CD4-positive, alpha-beta T cell treated with Interferon gamma for 1 hour (primary cell): ENCODE results near the gene KPTN.
A peak's percentile ranks its signal among the peaks of the same experiment; 100 is the strongest.

Source experiments
- DNase-seq: peaks from one replicate; pipeline ENCODE4 v3.0.0-alpha.2; 2020

The KPTN gene

GRCh38 chr19:47464675-47465419 is 19.2 kb downstream of the KPTN start:
- no peak for DNase-seq

DNA sequence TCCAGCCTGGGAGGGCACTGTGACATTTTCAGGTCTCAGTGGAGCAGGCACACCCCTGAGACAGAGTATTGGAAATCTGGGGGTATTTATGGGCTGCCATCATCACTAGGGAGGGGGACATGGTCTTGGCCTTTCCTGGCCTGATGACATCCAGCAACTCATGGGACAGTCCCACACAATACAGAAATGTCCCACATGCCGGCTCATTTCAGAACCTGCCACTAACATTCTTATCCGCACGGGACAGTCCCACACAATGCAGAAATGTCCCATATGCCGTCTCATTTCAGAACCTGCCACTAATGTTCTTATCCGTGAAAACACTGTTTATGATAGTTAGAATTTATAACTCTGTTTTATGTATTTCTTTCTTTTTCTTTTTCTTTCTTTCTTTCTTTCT is 22.1 kb downstream of the KPTN start:
- DNase-seq: no peak

- DNase-seq: no peak
These were observed 24.5 kb downstream of the KPTN start for GRCh38 chr19:47459477-47459876.

DNA sequence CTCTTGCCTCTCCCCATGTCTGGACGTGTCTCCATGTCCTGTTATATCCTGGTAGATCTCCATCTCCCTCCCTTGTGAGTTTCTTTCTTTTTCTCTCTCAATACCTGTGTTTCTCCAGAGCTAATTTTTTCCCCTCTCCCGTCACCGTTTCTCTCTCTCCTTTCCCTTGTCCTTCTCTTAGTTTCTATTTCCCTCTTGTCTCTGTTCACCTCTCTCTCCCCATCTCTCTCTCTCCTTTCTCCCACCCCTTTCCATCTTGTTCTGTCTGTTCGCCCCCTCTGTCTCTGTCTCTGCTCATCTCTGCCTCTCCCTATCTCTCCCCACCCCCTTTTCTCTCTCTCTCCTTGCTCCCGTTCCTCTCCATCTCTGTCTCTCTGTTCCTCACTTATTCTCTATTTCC is 25.3 kb downstream of the KPTN start:
- DNase-seq: no peak

- DNase-seq: no peak
These were observed 27.1 kb downstream of the KPTN start for GRCh38 chr19:47456721-47457474.

DNA sequence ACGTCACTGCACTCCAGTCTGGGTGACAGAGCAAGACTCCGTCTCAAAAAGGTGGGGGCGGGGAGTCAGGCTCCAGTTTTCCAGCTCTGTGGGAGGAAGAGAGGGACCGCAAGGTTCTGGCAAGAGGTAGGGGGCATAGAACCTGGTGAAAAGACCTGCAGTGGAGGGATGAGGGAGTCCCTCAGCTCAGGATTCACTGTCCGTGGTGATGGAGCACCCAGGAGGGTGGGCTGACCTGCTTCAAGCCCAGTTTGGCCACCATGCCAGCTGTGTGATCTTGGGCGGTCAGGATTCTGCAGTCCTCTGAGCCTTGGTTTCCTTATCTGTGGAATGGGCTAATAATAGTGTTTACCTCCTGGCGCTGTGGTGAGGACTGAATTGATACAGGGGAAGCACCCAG is 33.5 kb downstream of the KPTN start:
- DNase-seq: no peak

DNA sequence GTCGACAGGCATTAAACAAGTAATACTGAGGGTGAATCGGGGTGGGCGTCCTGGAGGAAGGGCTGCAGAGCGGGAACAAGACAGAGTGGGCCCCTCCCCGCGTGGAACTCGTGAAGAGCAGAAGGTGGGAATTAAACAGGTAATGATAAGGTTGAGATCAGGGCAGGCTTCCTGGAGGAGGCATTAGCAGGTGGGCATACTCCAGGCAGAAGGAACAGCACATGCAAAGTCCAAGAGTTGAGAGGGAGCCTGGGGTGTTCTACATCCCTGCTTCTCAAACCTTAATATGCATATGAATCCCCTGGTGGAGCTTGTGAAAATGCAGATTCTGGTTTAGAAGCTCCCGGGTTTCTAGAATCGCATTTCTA is 35.7 kb downstream of the KPTN start:
- DNase-seq: no peak

GRCh38 chr19:47447470-47448359 is 36.3 kb downstream of the KPTN start:
- peak; percentile 51 for DNase-seq

DNA sequence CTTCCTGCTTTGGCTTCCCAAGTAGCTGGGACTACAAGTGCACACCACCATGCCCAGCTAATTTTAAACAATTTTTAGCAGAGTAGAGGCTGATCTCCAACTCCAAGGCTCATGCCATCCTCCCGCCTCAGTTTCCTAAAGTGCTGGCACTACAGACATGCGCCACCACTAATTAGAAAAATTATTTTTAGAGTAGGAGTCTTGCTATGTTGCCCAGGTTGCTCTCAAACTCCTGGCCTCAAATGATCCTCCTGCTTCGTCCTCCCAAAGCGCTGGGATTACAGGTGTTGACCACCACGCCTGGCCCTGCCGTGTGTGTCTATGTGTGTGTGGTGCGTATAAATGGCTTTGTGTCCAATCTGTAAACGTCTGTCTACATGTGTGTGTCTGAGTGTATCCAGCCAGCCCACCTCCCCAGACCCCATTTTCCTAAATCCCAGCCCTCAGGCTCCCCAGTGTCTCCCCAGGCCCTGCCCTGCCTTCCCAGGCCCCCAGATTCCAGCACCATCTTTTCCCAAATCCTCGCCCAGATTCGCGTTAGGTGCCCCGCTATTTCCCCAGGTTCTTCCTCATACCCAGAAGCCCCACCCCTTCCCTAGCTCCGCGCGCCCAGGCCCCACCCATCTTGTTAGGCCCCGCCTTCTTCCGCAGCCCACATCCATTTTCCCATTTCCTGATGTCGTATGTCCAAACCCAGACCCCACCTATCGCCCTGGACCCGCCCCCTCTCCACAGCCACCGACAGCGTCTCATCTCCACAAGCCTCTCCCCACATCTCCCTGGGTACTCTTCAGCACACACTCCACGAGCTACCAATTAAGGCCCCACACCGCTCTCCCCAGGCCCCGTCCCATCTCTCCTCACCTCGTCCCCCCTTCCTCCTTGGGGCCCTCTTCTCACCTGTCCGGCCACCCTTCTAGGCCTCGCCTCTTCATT is 37.2 kb downstream of the KPTN start:
- DNase-seq: peak; percentile 17

- peak; percentile 72 for DNase-seq
These were observed 38.0 kb downstream of the KPTN start for GRCh38 chr19:47445937-47446402.

DNA sequence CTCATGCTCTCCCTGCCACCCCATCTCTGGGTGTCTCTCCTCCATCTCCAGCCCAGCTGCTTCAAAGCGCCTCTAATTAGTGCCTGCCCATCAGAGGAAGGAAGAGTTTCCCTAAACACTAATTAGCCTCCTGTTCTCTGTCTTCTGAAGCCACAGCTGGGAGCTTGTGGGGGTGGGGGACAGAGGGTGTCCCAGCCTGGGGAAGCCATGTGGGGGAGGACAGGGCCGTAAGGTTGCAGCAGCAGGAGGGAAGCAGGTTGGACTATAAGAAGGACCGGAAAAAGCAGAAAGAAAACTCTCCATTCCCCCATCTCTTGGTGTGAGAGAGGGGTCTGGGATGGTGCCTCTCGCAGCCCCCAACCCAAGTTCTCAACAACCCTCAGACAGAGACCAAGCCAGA is 38.5 kb downstream of the KPTN start:
- DNase-seq: no peak

GRCh38 chr19:47444388-47444821 is 39.6 kb downstream of the KPTN start:
- DNase-seq: peak; percentile 10

GRCh38 chr19:47443331-47443730 is 40.7 kb downstream of the KPTN start:
- DNase-seq: no peak

- DNase-seq: no peak
These were observed 45.2 kb downstream of the KPTN start for GRCh38 chr19:47438793-47439220.

DNA sequence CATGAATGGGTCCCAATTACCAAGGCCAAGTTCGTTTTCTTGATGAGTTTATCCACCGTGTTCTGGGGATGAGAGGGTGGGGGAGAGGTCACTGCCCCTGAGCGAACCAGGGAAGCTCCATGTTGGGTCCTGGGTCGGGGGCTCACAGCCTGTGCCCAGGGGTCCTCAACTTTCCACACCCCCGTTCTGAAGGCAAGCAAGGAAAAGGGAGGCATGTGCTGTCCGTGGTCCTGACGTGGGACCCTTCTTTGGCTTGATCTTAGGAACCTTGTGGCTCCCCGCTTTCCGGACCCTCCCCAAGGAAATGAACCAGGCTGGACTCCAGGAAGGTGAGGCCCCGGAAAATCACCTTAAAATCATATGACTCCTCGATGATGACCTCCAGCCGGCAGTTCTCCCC is 46.5 kb downstream of the KPTN start:
- no peak for DNase-seq

DNA sequence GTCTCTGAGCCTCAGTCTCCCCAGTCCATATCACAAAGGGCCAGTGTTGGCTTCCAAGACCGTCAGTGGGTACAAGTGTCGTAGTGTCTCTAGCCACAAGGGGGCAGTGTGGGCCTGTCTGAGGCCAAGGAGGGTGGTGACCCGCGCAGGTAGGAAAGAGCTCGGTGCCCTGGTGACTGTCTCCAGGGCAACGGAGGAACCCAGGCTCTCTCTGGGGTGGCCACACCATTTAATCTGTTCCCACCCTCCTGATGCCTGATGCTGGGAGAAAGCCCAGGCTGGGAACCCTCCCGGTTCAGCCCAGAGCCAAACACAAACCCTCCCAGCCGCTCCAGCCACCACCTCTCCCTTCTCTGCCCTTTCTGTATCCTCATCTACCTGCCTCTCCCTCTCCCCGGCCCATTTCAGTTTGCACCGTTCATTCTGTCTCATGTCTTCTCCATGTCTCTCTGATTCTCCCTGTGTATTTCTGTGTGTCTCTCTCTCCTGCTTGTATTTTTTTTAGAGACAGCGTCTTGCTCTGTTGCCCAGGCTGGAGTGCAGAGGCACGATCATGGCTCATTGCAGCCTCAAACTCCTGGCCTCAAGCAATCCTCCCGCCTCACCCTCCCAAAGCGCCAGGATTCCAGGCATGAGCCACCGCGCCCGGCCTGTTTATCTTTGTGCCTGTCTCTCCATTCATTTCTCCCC is 47.2 kb downstream of the KPTN start:
- DNase-seq: peak; percentile 73

- no peak for DNase-seq
These were observed 48.1 kb downstream of the KPTN start for GRCh38 chr19:47435883-47436417.

DNA sequence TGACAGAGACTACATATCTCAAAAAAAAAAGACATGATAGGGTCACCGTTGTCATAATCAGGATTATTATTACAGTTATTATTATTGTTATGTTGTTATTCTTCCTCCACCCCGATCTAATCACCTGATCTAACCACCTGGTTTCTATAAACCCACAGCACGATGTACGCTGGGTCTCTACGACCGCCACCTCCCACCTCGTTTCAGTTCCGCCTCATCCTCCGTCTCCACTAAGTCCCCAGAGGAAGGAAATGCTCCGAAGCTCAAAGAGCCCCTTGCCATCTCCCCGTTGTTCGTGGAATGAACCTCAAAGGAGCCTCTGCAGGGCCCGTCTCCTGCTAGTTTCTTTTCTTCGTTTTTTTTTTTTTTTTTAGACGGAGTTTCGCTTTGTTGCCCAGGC is 48.8 kb downstream of the KPTN start:
- no peak for DNase-seq

DNA sequence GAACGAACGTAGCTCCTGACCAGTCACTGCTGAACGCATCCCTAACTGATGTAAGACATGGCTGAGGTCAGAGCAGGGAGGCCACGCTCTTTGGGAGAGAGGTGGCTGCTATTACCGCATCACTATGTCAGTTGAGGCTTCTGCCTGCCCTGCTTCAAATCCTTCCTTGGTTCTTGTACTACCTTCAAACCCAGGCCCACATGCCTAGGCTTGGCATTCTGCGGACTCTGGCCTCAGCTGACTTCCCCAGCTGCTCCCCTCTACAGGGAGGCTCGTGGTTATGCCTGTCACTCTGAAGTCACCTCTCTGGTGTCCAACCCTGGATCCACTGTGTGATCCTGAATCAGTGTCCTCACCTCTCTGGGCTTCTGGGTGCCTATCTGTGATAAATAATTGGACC is 49.9 kb downstream of the KPTN start:
- no peak for DNase-seq

DNA sequence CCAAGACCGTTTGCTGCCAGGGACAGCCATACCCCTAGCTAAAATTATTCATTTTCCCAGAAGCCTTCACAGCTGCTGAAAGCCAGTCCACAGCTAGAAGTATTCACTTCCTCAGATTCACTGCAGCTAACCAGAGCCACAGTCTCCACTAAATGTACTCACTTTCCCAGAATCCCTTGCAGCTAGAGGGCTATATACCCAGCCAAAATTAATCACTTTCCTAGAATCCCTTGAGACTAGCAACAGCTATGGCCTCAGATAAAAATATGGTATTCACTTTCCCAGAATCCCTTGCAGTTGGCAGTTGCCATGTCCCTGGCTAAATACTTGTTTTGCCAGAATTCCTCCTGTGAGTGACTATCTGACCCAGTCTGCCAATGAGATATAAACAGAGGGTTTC is 50.9 kb downstream of the KPTN start:
- no peak for DNase-seq

GRCh38 chr19:47432499-47432898 is 51.5 kb downstream of the KPTN start:
- DNase-seq: no peak
